NCI-H2081 (cell line): ENCODE results near the gene GMPR.

Source experiments
- DNase-seq, 2 experiments: peaks; one replicate each; lab custom pipeline; 2025; lab: John Stamatoyannopoulos, UW

Gene GMPR

DNA sequence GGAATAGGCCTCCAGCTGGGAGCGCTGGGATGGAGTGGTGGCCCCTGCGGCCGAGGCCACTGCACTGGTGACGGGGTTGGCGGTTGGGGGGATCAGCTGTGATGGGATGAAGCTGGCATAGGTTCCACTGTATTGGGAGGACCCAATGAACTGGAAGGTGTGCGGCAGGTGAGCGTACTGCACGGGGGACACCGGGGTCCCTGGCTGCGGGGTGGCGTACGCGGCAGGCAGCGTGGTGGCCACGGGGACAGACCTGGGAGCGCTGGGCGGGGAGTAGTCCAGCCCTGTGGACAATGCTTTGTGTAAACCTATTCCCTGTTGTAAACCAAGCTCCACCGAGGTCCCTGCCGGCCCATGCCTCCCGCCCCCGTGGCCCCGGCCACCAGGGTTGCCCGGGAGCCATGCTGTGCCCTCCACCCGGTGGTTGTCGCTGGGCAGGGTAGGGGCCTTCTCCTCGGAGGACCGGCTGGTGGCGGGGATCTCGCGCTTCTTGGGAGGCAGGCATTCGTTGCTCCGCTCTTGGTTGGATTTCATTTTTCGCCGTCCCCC is 89.5 kb downstream of the GMPR start:
- DNase-seq: no peak

DNA sequence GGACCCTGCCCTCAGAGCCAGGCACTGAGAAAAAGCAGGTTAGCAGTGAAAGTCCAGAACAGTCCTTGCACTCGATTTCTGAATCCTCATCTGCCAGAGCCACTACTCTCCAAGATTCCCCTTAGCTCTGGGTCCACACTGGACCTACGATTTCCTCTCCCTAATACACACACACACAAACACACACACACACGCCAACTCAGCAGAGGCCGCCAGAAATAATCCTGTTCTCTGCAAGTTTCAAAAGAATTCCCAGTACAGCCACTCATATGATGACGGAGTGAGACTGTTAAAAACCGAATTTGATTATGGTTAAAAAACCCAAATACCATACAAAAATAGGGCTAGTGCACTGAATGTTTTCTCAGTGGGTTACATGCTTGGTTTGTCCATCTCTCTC is 90.8 kb downstream of the GMPR start:
- DNase-seq: no peak

DNA sequence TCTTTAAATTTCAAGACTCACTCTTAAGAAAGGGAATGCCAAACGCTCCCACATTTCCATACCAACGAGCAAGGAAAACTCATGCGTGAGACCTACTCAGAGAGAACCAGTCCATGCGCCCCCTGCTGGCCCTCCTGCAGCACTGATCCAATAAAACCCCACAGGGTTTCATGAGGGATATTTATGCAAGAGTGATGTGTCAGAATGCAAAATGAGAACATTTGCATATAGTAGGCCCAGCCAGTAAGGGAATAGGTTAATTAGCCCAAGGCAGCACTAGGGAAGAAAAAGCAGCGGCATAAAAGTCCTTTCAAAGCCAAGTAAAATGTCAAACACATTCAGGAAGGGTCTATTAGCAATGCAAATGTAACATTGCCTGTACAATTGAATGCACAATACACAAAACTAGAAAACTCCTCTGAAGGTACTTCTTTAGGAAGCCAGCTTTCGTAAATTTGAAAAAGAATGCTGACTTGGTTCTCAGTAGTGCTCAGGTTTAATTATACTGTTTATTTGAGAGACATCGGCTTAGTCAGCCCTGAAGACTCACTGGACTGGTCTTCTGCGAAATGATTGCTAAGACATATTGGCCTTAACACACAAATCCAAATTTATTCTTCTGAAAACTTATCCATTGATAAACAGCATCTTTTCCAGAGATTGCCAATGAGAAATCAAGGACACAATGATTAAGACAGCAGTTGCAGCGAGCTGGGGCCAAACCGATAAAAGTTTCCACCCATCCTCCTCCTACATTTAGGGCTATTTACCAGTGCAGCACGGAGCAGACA is 93.2 kb downstream of the GMPR start:
- peak; percentile 66 to 72 for DNase-seq

DNA sequence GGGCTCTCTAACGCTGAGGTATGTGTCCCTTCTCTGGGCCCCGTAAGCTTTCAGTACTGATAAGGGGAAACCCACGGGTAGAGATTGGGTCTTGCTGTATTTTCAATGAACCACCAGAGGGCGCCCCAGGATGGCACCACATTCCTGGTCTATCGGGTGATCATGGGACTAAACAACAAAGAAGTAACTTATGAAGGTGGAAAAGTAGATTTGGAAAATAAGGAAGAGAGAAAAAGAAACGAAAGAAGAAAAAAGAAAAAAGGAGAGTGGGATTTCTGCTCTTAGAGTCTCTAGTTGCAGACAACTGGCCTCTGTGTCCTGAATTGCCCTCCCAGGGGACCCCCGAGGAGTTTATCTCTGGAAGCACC is 93.8 kb downstream of the GMPR start:
- DNase-seq: peak; percentile 66 to 78

DNA sequence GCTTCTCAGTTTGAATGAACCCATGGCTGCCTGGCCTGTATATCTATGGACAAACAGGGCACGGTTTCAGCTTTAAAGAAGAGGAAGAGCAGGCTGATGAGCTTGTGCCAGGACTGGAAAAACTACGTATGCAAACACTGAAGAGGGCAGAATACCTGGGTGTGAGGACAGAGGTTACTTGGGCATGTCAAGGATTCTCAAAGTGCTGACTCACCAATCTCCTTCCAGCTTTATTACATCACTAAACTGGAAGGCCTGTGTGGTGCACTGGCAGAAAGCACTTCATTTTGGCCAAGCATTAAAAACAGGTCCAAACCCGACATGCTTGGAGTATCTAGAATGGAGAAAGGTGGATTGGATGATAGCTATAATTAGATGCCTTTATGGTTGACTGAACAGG is 95.2 kb downstream of the GMPR start:
- DNase-seq: no peak

DNA sequence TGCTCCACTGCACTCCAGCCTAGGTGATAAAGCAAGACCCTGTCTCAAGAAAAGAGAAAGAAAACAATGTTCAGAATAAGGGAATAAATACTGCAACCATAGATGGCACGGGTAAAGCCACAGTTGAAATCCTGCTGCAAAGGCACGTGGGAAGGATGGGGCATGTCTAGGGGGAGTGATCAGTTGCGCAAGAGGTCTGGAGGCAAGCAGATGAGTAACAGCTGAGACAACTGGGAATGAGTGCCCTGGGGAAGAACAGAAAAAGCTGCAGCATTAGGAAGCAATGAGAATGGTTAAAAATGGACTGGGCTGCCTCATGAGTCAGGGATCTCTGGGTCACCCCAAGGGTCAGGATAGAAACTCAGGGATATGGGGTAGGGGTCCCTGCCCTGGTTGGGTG is 96.3 kb downstream of the GMPR start:
- no peak for DNase-seq

DNA sequence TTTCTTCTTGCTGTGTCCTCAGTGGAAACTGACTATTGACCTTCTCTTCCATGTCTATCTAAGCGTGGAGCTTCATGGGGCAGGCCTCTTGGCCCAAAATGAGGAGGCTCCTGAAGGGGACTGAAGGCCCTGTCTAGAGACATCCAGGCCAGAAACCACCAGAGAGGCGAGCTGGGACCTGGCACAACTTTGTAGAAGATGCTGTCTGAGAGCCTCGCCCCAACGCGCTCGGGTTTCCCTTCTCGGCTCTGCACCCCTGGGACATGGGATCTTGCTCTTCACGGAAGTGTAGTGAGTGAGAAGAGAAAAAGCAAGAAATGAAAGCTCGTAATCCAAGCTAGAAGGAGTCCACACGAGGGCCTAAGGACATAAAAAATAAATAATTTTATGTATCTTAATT is 96.8 kb downstream of the GMPR start:
- no peak for DNase-seq

DNA sequence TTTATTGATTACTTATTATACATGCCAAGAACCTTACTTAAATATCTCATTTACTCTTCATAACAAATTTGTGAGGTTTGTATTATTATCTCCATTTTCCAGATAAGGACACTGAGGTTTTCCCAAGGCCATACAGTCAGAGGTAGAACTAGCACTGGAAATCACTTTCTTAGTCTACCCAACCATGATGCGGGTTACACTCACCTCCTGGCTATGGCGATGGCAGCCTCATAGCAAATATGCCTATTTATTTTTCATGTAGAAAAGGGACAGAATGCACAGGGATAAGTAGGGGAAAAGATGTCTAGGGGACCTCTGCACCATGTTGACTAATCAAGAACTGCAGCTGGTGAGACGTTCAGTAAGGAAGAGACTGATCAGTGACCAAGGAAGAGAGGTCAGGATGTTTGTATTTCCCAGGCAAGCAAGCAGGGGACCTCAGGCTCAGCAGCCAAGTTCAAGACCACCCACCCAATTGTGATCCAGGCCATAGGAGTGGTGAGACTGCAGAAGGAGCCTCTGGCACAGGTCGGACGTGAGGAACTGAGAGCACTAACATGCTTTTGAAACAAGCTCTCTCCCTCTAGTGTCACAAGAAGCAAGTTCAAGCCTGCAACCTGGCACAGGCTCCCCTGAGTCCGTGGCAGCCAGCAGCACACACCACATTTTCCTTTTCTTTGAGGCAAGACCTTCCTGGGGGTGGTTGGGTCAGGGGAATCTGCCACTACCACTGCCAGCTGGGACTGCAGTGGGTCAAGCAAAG is 97.8 kb downstream of the GMPR start:
- no peak for DNase-seq

DNA sequence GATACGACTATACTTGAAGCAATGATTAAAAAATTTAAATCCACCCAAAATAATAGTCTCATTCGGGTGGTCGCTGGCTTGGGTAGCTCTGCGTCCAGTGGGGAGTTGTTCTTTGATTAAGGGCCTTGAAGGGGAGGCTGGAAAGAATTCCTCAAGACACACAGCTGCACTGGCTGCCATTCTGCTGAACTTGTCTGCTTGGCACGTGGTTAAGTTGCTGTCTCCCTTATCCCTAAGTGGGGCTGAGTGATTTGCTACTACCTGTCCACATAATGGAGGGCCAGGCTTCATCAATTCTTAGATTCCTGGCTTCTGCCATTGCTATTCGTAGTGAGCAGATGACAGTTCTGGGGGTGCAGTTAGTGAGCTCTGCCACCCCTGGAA is 98.5 kb downstream of the GMPR start:
- no peak for DNase-seq

DNA sequence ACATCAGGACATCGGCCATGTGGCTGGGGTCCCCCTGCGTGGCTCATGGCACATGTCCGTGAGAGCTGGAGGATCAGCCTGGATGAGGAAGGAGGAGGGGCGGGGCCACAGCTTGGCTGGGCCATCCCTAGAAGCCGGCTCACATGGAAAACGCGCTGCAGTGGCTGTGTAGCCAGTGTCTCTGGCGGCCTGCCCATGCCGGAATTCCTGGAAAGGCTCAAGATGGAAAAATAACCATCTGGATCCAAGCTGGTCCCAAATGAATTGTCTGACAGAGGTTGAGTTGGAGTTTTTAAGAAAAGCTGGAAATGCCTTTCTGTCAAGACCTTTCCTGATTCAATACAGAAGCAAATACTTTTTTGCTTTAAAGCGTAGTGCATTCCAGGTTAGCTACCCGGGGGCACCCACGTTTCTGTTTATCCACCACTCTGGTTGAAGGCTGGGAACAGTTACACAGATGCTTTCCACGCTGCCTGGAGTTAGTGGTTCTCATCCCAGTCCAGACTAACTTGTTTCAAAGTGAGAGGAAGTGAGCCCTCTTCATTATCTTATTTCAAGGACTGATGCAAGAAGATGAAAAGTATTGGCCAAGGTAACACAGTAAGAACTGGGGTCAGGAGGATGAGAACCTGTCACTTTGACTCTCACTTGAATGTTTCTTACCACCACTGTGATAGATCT is 99.0 kb downstream of the GMPR start:
- DNase-seq: no peak

DNA sequence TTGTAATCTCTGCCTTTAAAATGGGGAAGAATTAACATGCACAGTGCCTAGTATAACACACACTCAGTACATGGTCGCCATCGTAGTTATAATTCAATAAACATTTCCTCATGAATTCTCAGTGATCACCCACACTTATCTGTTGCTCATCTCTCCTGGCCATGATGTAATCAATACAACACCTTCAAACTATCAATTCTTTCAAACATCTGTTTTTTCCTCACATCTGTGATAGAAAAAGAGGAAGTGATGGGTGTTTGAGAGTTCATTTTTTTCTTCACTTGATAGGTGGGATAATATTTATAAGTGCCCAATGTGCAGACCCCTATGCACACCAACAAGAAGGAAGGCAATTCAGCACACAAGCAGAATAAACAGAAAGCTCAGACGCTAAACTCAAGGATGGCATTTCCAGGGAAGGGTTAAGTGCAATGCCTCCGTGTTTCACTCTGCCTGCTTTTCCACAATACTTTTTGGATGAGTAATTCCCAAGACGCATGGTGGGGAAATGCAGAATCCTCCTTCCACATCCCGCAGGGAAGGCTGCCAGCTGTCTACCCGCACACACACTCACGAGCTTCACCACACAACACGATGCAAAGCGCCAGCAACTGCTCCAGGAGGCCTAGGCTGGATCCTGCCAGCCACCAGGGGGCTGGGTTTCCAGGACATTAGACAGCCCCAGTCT is 100.3 kb downstream of the GMPR start:
- no peak for DNase-seq

DNA sequence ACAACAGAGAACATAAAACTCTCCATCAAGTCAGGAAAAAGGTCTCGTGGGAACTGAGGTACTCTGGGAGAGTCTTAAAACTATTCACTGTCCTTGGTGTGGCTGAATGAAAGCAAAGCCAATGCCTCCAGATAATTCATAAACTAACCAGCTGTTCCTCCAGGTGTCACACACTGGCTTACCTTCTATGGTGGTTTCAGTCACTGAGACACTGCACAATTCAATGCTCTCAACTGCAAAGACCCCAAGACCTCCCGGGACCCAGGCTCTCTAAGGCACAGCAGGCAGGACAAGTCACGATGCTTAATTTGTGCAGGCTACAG is 100.8 kb downstream of the GMPR start:
- no peak for DNase-seq

DNA sequence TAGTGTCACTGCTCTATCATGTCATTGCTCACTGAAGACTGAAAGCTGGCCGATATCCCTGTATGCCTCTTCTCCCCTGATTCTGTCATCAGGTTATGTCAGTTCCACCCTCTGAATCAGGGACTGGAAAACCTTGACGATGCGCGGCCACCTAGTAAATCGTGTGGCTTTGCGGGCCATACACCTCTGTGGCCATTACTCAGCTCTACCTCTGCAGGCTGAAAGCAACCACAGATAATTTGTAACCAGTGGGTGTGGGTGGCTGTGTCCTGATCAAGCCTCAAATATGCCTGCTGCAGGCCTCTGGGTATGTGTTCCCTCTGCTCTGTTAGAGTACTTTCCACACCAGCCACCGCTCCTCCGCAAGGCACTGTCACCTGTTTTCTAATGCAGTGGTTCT is 105.2 kb downstream of the GMPR start:
- no peak for DNase-seq

DNA sequence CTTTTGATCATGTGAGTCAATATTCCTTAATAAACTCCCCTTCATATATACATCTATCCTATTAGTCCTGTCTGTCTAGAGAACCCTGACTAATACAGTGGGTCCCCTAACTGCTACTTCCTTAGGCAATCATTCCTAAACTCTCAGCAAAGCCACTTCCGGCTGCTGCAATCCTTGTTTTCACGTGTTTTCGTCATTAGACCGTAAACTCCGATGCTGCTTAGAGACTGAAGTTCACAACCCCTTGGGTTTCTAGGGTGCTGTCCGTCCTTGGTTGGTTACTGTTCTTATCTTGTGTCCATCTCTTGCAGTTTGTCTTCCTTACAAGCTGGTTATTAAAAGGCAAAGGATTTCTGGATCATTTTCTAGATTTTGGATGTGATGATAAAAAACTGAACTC is 106.4 kb downstream of the GMPR start:
- no peak for DNase-seq
